SK-N-SH (cell line): ENCODE data around the gene CLDN5. TPM values are rescaled to one million over a fixed set of nuclear protein-coding genes. Genes with fewer than 3 reads are reported as not detected.

Experiments
- CTCF ChIA-PET: fragments of 300-600, 350-600 bp; formaldehyde crosslinking; extraction: SDS; loops from one replicate; lab custom pipeline; 2021; lab: Yijun Ruan, JAX
- POLR2A ChIA-PET: fragments of 350-600 bp; sonication (Branson Sonifier 250); formaldehyde crosslinking; extraction: SDS; loops from one replicate; lab custom pipeline; 2020; ENCODE audit warnings: antibody characterized with exemption, inconsistent platforms; lab: Yijun Ruan, JAX
- DNase-seq: peaks from one replicate; pipeline ENCODE4 v3.0.0; 2012
- H2AFZ ChIP-seq: fragments of 200-600 bp; sonication (generic); 2 replicates; pipeline ENCODE4 v1.8.1; 2016; ENCODE audit warnings: antibody characterized with exemption, mild to moderate bottlenecking, low read depth
- H3F3A ChIP-seq: fragments of 200-600 bp; sonication (generic); replicated peaks from 2 replicates; pipeline ENCODE3; 2016; ENCODE audit warnings: antibody characterized with exemption, mild to moderate bottlenecking; ENCODE audit not compliant: insufficient read depth
- H3K27ac ChIP-seq, 2 experiments: fragments of 200-500 bp in 1 of 2; fragments of 200-600 bp in 1 of 2; sonication (Bioruptor generic) in 1 of 2; sonication (generic), shearing (Covaris generic) in 1 of 2; 2 replicates each; pipeline versions ENCODE4 v1.5.1 to v1.6.1; 2014 to 2016; ENCODE audit warnings: low read depth in 2 of 2, inconsistent platforms in 1 of 2, low read length in 1 of 2, mild to moderate bottlenecking in 1 of 2, mixed read lengths in 1 of 2
- H3K27me3 ChIP-seq: fragments of 200-600 bp; sonication (generic), shearing (Covaris generic); 2 replicates; pipeline ENCODE4 v1.6.1; 2016; ENCODE audit warnings: mixed run types; ENCODE audit not compliant: insufficient read depth
- H3K36me3 ChIP-seq, 2 experiments: fragments of 200-500 bp in 1 of 2; fragments of 200-600 bp in 1 of 2; sonication (Bioruptor generic) in 1 of 2; sonication (generic) in 1 of 2; replicated peaks in 1 of 2; 2 replicates each; pipeline versions ENCODE3 to v1.5.1; 2014 to 2016; ENCODE audit warnings: low read length in 1 of 2, mild to moderate bottlenecking in 1 of 2; ENCODE audit not compliant: insufficient read depth in 2 of 2, control insufficient read depth in 1 of 2
- H3K4me1 ChIP-seq, 2 experiments: fragments of 200-500 bp in 1 of 2; fragments of 200-600 bp in 1 of 2; sonication (Bioruptor generic) in 1 of 2; sonication (generic), shearing (Covaris generic) in 1 of 2; 2 replicates each; pipeline versions ENCODE4 v1.5.1 to v1.6.1; 2014 to 2016; ENCODE audit warnings: low read depth in 1 of 2, low read length in 1 of 2, mixed run types in 1 of 2; ENCODE audit not compliant: insufficient read depth in 2 of 2, control insufficient read depth in 1 of 2
- H3K4me2 ChIP-seq: fragments of 200-600 bp; sonication (generic), shearing (Covaris generic); 2 replicates; pipeline ENCODE4 v1.6.1; 2017; ENCODE audit warnings: mixed run types
- H3K4me3 ChIP-seq, 2 experiments: fragments of 200-500 bp in 1 of 2; fragments of 200-600 bp in 1 of 2; sonication (Bioruptor generic) in 1 of 2; sonication (generic), shearing (Covaris generic) in 1 of 2; 2 replicates each; pipeline versions ENCODE4 v1.5.1 to v1.8.1; 2014 to 2016; ENCODE audit warnings: low read depth in 2 of 2, inconsistent platforms in 1 of 2, low read length in 1 of 2, mild to moderate bottlenecking in 1 of 2, mixed read lengths in 1 of 2, moderate library complexity in 1 of 2
- H3K79me2 ChIP-seq: fragments of 200-600 bp; sonication (generic); 2 replicates; pipeline ENCODE4 v1.8.1; 2017; ENCODE audit warnings: mild to moderate bottlenecking; ENCODE audit not compliant: insufficient read depth
- H3K9ac ChIP-seq: fragments of 200-600 bp; sonication (generic); 2 replicates; pipeline ENCODE4 v1.6.1; 2017; ENCODE audit warnings: mixed run types
- H3K9me2 ChIP-seq: fragments of 200-600 bp; sonication (generic); 2 replicates; pipeline ENCODE4 v1.6.1; 2017; ENCODE audit warnings: mixed run types
- H3K9me3 ChIP-seq: fragments of 200-600 bp; sonication (generic); 2 replicates; pipeline ENCODE4 v1.6.1; 2017; ENCODE audit warnings: mixed run types, mild to moderate bottlenecking, moderate library complexity
- H4K20me1 ChIP-seq: fragments of 200-600 bp; sonication (generic); 2 replicates; pipeline ENCODE4 v1.6.1; 2017; ENCODE audit warnings: mild to moderate bottlenecking, mixed run types; ENCODE audit not compliant: insufficient read depth
- CTCF ChIP-seq: fragments of 200-600 bp; sonication (generic); IDR thresholded peaks from 2 replicates; pipeline ENCODE4 v1.6.1; 2017; ENCODE audit warnings: antibody characterized with exemption, mild to moderate bottlenecking, moderate library complexity
- EP300 ChIP-seq, 2 experiments: IDR thresholded peaks; 2 replicates each; pipeline versions ENCODE4 v1.4.0 to v1.6.1; 2012; ENCODE audit warnings: borderline replicate concordance in 1 of 2, low read depth in 1 of 2, low read length in 1 of 2
- FOSL2 ChIP-seq: IDR thresholded peaks from 2 replicates; pipeline ENCODE4 v1.4.0; 2012; ENCODE audit warnings: low read depth, mild to moderate bottlenecking, moderate library complexity, borderline replicate concordance
- JUND ChIP-seq: IDR thresholded peaks from 2 replicates; pipeline ENCODE4 v1.4.0; 2012
- MXI1 ChIP-seq: IDR thresholded peaks from 2 replicates; pipeline ENCODE4 v1.6.1; 2012; ENCODE audit warnings: mild to moderate bottlenecking, low read depth, low read length, improper control_type of control experiment
- POLR2AphosphoS5 ChIP-seq: IDR thresholded peaks from 2 replicates; pipeline ENCODE4 v1.6.1; 2012; ENCODE audit warnings: low read depth, low read length
- RAD21 ChIP-seq: IDR thresholded peaks from 2 replicates; pipeline ENCODE4 v1.6.1; 2012; ENCODE audit warnings: mild to moderate bottlenecking, low read length
- RCOR1 ChIP-seq: fragments of 150-350 bp; IDR thresholded peaks from 2 replicates; pipeline ENCODE4 v1.6.1; 2017; ENCODE audit warnings: antibody characterized with exemption, low read length
- RFX5 ChIP-seq: IDR thresholded peaks from 2 replicates; pipeline ENCODE4 v1.6.1; 2012; ENCODE audit warnings: mild to moderate bottlenecking, improper control_type of control experiment, low read length
- RXRA ChIP-seq: IDR thresholded peaks from 2 replicates; pipeline ENCODE4 v1.4.0; 2012; ENCODE audit warnings: low read depth, mild to moderate bottlenecking, borderline replicate concordance
- SMC3 ChIP-seq: IDR thresholded peaks from 2 replicates; pipeline ENCODE4 v1.6.1; 2012; ENCODE audit warnings: low read depth, low read length, improper control_type of control experiment
- USF1 ChIP-seq: IDR thresholded peaks from 2 replicates; pipeline ENCODE4 v1.4.0; 2012; ENCODE audit warnings: low read depth, borderline replicate concordance
- WGBS: methylation state at CpG from one replicate; pipeline ENCODE4 v1.1.6; 2017; ENCODE audit warnings: low lambda C conversion rate; 5-methylcytosine and 5-hydroxymethylcytosine counted together
- polyA plus RNA-seq, 3 experiments: library from polyadenylated mRNA; depleted of rRNA; stranded (reverse); fragments of >200 nt; gene quantifications; 2 replicates each; pipeline ENCODE4 v1.2.3, GENCODE V29; 2012
- TF ChIP-seq, protein P1 (sequence below): IDR thresholded peaks from 2 replicates; pipeline ENCODE4 v1.4.0; 2012; ENCODE audit warnings: low read depth, borderline replicate concordance
- TF ChIP-seq, protein P2 (sequence below): IDR thresholded peaks from 2 replicates; pipeline ENCODE4 v1.6.1; 2012; ENCODE audit warnings: mild to moderate bottlenecking, low read depth, low read length, moderate library complexity
- TF ChIP-seq, protein P3 (sequence below): fragments of 150-350 bp; IDR thresholded peaks from 2 replicates; pipeline ENCODE4 v1.6.1; 2016; ENCODE audit warnings: mild to moderate bottlenecking, low read depth, low read length

Gene CLDN5
- polyA plus RNA-seq, 1 of the 3 experiments (the other 2 are of a cell fraction), result not detected

DNA sequence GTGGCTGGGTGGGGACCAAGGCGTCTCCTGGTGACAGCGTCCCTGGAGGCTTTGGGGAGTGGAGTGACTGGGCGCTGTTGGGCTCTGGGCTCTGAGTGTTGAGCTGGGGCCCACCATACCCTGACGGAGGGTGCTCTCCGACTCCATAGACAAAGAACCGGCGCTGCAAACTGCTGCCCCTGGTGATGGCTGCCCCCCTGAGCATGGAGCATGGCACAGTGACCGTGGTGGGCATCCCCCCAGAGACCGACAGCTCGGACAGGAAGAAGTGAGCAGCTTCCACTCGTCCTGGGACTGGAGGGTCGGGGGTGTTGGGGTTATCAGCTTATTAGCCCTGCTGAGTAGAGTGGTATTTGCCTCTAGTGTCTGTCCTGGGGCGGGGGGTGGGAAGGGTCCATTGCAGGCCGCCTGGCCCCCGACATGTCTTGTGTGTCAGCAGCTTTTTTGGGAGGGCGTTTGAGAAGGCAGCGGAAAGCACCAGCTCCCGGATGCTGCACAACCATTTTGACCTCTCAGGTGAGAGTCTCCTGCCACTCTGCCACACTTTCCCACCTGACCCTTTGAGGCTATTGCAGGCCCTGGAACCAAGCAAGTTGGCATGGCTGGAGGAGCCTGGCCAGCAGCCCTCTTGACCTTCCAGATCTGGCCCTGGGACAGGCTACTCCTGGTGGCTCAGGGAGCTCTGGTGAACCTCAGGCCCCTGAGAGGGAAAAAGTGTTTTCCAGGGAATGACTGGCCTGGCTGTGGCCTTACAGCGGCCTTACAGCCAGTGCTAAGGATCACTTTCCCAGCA lies 7.6 kb downstream of the CLDN5 start:
- Histone ChIP-seq H3K79me2 (no peaks in the 10 kb centered on the region), H3K9me2 (no peaks in the 10 kb centered on the region), H4K20me1 (no peaks in the 10 kb centered on the region), H3K4me3 (no peak overlapping the region), H3F3A (no peaks in the 10 kb centered on the region), H3K4me2 (no peak overlapping the region), H3K27ac (no peak overlapping the region), H3K27me3 (no peaks in the 10 kb centered on the region), H3K9me3 (peaks cover 5% of the 10 kb centered on the region; the same call in 1 of the 2 replicates), H3K9ac (no peak overlapping the region), H3K4me1 (no peaks in the 10 kb centered on the region), H3K36me3 (peaks cover 7 to 10% of the 10 kb centered on the region in 2 experiments), H2AFZ (no peak overlapping the region)
- TF ChIP-seq POLR2AphosphoS5 (no peak), RAD21 (no peak), RCOR1 (no peak), JUND (no peak), RFX5 (no peak), USF1 (no peak), EP300 (IDR thresholded peaks at IDR 0.05; ENCODE audit: borderline replicate concordance in 1 of 2, low read depth in 1 of 2, low read length in 1 of 2) (no peak), MXI1 (no peak), SMC3 (no peak), FOSL2 (no peak), CTCF (no peak), RXRA (no peak)
- TF ChIP-seq, protein P1, sequence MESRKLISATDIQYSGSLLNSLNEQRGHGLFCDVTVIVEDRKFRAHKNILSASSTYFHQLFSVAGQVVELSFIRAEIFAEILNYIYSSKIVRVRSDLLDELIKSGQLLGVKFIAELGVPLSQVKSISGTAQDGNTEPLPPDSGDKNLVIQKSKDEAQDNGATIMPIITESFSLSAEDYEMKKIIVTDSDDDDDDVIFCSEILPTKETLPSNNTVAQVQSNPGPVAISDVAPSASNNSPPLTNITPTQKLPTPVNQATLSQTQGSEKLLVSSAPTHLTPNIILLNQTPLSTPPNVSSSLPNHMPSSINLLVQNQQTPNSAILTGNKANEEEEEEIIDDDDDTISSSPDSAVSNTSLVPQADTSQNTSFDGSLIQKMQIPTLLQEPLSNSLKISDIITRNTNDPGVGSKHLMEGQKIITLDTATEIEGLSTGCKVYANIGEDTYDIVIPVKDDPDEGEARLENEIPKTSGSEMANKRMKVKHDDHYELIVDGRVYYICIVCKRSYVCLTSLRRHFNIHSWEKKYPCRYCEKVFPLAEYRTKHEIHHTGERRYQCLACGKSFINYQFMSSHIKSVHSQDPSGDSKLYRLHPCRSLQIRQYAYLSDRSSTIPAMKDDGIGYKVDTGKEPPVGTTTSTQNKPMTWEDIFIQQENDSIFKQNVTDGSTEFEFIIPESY, result no peak
- TF ChIP-seq, protein P2, sequence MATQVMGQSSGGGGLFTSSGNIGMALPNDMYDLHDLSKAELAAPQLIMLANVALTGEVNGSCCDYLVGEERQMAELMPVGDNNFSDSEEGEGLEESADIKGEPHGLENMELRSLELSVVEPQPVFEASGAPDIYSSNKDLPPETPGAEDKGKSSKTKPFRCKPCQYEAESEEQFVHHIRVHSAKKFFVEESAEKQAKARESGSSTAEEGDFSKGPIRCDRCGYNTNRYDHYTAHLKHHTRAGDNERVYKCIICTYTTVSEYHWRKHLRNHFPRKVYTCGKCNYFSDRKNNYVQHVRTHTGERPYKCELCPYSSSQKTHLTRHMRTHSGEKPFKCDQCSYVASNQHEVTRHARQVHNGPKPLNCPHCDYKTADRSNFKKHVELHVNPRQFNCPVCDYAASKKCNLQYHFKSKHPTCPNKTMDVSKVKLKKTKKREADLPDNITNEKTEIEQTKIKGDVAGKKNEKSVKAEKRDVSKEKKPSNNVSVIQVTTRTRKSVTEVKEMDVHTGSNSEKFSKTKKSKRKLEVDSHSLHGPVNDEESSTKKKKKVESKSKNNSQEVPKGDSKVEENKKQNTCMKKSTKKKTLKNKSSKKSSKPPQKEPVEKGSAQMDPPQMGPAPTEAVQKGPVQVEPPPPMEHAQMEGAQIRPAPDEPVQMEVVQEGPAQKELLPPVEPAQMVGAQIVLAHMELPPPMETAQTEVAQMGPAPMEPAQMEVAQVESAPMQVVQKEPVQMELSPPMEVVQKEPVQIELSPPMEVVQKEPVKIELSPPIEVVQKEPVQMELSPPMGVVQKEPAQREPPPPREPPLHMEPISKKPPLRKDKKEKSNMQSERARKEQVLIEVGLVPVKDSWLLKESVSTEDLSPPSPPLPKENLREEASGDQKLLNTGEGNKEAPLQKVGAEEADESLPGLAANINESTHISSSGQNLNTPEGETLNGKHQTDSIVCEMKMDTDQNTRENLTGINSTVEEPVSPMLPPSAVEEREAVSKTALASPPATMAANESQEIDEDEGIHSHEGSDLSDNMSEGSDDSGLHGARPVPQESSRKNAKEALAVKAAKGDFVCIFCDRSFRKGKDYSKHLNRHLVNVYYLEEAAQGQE, result no peak
- TF ChIP-seq, protein P3, sequence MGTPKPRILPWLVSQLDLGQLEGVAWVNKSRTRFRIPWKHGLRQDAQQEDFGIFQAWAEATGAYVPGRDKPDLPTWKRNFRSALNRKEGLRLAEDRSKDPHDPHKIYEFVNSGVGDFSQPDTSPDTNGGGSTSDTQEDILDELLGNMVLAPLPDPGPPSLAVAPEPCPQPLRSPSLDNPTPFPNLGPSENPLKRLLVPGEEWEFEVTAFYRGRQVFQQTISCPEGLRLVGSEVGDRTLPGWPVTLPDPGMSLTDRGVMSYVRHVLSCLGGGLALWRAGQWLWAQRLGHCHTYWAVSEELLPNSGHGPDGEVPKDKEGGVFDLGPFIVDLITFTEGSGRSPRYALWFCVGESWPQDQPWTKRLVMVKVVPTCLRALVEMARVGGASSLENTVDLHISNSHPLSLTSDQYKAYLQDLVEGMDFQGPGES, result no peak
- 83% methylated on average over 6 of the region's 19 CpGs for WGBS
- DNase-seq, result no peak
- ChIA-PET CTCF (interaction anchor here (0.6 to 5.0 kb wide), 2 partner anchors 113 to 284 kb away, joined by 3 to 16 read pairs; no protein-coding TSS in a partner anchor), POLR2A (no interaction called here)
